G401.6 (cell line): Measurements from ENCODE around the gene ANK2.
"Not testable (repeated sequence)": the region's sequence is repeated elsewhere in the genome, so short reads cannot be mapped to it uniquely, and the experiment has no call there.

Experiments
- FAIRE-seq: peaks from 2 replicates; lab custom pipeline; 2012; peaks lifted over from hg19 to GRCh38; lab: Jason Lieb, UNC

The ANK2 gene

DNA sequence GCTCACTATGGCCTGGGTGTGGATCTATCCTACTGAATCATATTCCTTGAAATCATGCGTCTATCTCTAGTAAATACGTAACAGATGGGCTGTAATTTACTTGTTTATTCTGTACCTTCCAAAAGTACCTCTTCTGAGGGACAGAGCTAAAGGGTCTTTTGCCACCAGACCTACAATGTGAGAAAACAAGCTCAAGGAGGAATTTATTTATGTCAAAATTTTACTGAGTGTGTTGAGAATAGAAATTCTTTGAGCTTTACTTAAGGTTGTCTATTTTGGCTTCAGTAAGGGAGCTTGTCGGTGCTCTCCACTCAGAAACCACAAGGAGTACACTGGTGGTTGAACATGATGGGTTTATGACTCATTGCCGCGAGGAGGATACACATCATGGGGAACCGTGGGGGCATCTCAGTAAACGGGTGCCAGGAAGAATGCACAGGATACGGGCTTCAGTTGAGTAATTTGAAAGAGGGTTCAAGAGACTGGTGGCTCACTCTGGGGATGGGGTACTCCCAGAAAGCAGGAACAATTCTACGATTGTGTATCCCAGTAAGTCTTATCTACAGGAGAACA lies 3.0 kb downstream of the ANK2 start:
- FAIRE-seq, result no peak

GRCh38 chr4:113053883-113054282 lies 4.4 kb downstream of the ANK2 start:
- FAIRE-seq, result no peak

DNA sequence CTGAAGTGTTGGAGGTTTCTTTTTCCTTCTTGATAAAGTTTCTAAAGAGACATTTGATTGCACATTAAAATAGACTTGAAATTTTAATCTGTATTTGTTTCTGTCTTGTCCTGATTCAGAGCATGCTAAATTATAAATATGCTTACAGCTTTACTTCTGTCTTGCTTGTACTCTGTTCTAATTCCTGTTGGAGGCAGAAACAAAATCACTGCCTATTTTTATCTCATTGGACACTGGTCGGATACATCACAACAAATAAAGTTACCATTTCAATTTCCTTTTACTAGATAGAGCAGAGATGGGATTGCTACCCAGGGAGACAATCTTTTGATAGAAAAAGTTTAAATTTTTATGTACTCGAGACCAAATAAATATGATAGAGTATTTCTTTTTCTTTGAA lies 6.9 kb downstream of the ANK2 start:
- FAIRE-seq, result no peak

- FAIRE-seq, result no peak
Observed at GRCh38 chr4:113057891-113058290, 8.4 kb downstream of the ANK2 start.

DNA sequence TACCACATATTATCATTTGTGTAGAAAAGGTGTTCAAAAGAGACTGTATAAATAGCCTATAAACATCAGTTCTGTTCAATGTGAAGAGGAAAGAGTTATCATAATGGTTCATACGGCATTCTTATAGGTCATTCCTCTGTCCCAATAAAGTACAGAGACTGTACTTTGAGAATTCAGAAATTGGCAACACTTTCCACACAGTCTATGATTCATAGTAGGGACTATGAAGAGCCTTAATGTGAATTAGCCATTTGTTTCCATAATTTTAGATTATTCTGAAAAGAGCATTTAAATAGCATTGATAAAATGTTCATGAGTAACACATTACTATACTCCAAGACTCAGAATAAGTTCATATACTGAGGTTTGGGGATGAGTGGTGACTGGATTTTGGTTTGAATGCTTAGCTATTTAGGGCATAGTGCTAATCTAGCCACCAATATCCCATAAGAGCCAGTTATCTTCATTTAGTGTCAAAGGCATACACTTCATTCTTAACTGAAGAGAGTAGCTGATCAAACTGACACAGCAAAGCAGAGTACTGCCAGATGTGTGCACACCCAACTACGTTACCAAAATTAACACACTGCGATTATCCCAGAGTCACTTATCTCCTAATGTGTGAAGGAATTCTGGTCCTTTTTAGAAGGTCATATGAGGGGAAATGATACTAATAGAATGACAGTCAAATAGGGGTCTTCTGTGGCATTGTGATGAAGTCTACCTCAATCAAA lies 10.2 kb downstream of the ANK2 start:
- FAIRE-seq, result no peak

GRCh38 chr4:113060853-113061252 lies 11.4 kb downstream of the ANK2 start:
- FAIRE-seq, result no peak

GRCh38 chr4:113064244-113064643 lies 14.8 kb downstream of the ANK2 start:
- no peak for FAIRE-seq

- FAIRE-seq, result no peak
Observed at GRCh38 chr4:113065629-113066028, 16.2 kb downstream of the ANK2 start.

DNA sequence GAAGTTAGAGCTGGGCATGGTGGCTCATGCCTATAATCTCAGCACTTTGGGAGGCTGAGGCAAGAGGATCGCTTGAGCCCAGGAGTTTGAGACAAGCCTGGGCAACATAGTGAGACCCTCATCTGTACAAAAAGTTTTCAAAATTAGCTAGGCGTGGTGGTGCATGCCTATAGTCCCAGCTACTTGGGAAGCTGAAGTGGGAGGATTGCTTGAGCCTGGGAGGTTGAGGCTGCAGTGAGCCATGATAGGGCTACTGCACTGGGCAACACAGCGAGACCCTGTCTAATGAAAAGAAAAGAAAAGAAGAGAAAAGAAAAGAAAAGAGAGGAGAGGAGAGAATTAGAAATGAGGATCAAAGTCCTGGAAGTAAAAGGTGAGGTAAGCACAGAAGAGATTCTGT lies 19.3 kb downstream of the ANK2 start:
- not testable (repeated sequence) for FAIRE-seq

DNA sequence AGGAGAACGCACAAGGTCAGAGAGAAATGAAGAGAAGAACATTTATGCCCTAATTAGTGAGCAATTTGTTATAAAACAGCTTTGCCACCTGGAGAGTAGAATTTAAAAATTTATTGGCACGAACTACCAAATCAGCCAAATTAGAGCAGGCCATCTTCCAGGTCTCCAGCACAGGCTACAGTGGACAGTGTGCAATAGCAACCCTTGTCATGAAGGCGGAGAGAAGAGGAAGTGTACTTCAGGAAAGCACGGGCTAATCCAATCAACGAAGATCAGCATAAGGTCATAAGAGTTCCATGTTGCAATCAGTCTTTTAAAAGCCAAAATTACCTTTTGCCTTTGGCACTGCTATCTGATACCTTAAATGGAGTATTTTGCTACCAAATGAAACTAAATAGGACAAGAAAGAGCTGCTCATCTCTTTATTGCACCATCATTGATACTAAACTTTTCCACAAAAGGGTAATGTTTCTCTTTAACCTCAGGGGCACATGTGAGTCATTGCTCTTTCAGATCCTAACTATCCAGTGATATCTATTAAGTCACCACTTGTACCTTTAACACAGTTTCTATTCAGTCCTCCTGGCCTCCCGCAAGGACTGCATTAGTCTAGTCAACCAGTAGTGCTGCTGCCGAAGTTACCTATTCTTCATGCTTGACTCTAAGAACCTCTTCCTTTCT lies 19.9 kb downstream of the ANK2 start:
- FAIRE-seq, result no peak

DNA sequence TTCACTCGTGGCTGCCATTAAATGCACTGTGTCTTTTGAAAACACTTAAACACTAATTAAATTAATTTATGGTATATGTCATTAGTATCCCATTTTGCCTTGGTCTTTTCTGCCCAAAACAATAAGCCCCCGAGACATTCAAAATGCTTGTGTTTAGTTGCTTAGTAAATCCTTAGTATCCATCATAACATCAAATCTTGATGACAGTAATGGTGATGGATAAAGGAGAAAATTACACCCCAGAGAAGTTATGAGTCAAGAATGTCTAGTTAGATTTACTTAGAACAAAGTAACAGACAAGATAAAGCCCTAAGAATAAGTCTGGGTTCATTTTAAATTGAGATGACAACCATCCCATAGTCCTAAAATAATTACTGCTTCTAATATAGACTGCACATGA lies 21.3 kb downstream of the ANK2 start:
- FAIRE-seq, result no peak

DNA sequence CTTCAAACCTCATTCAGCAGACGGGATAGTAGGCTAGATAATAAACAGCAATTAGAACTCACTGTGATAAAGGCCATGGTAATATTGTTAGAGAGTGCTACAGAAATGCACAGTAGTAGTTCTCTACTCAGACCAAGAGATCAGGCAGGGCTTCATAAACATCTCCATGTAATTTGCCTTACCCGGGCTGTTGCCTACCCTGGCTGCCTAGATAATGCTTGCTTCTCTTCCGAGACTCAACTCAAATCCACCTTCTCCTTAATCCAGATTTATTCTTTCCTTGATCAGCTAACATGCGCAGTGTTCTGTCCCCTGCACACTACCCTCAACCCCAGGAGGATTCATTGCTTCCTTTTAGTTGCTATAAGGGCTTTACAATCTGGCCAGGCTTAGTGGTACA lies 21.8 kb downstream of the ANK2 start:
- no peak for FAIRE-seq

- no peak for FAIRE-seq
Observed at GRCh38 chr4:113071805-113072204, 22.4 kb downstream of the ANK2 start.

DNA sequence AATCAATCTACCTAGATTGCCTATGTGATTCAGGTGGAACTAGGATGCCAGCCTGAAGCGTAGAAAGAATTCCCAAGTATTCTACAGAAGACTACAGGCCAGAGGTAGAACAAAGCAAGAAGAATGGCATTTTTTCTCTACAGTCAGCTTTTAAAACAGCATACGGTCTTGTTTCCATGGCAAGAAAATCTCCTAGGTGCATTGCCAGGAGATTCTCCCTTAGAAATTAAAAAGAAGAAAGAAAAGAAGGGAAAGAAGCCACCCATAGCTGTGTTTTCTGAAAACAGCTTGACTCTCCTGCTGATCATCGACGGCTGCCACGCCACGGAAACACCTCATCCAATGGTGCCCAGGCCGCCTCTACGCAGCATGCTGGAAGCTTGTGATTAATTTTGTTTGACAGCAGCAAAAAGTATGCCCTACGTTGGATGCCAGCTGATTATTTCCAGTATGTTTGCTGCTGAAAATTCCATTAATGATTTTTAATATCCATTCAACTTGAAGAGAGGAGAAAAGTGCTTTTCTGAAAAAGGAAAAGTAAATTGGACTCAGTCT lies 24.1 kb downstream of the ANK2 start:
- no peak for FAIRE-seq

DNA sequence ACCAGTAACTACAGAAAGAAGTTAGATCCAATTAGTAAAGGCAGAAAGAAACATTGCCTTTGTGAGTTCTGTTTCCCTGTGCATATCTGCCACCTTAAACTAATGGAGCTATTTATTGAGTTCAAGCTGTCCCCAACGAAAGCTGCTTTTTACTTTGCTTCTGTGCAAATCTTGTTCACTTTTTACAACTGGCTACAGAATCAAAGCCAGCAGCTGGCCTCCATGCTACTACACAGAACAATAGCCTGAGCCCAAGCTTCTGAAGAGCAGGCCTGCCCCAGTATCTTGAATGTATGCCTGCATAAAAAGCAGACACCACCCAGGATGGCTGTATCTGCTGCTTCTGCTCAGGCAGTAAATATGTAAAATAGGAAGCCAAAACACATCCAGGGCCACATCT lies 28.1 kb downstream of the ANK2 start:
- FAIRE-seq, result no peak

DNA sequence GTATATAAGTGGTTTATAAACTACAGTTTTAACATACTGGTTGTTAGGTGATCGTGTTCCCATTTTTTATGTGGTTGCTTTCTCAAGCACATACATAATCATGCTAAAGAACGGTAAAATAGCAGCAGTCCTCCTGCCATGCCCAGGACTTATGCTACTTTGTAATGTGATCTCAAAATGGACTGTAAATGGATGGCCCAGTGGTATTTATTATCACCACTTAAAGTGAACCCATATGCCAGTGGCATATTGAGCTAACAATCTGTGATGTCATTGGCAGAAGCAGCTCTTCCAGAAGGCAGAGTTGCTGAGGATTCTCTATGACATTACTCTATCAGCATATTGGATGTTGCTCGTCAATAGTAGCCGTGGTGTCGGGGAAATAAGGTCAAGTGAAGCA lies 28.6 kb downstream of the ANK2 start:
- FAIRE-seq, result no peak

GRCh38 chr4:113080050-113080449 lies 30.6 kb downstream of the ANK2 start:
- FAIRE-seq, result no peak

DNA sequence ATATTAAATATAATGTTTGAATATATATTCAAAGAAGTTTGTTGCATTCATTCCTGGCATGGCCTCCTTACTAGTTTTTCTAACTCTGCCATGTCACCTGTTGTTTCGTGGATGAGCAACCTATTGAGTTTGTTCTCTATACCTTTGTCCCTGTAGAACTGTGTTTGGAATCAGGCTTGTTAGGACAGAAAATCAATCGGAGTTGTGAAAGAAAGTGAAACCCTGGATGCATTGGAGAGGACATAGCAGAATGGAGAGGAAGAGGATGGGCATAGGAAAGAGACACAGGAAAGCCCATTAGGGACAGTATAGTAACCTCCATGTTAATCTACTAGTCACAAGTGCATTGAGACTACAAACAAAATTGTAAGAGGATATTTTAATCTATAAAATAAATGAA lies 31.2 kb downstream of the ANK2 start:
- FAIRE-seq, result no peak

- FAIRE-seq, result no peak
Observed at GRCh38 chr4:113083346-113083745, 33.9 kb downstream of the ANK2 start.

GRCh38 chr4:113086172-113086695 lies 36.8 kb downstream of the ANK2 start:
- no peak for FAIRE-seq

DNA sequence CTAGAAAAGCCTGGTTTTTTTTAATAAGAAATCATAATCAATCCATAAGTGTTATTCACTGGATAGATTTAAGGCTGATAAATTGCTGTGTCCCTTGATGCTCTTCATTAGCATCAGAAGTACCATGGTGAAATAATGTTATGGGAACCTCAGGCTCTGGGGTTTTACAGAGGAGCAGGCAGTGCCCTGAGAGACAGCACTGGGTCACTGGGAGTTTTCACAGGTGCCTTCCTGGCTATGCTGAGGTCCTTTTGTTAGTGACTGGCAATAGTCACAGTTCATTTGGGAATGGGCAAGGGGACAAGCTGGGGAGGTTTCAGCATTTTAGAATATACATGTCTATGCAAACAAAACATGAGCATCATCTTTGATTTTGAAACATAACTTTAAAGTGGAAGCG lies 38.6 kb downstream of the ANK2 start:
- no peak for FAIRE-seq

GRCh38 chr4:113090954-113091353 lies 41.5 kb downstream of the ANK2 start:
- FAIRE-seq, result no peak

GRCh38 chr4:113094331-113094730 lies 44.9 kb downstream of the ANK2 start:
- FAIRE-seq, result no peak
